ENCODE data around the gene GNA14. TPM values are rescaled to one million over a fixed set of nuclear protein-coding genes. Genes with fewer than 3 reads are reported as not detected.

Gene GNA14
- total RNA-seq, 1 donor from 2014 or later, result not detected

- no peaks in the 10 kb centered on the region for H3K27me3 Mint-ChIP-seq (ENCODE audit: unreplicated experiment)
- peaks cover 49% of the 10 kb centered on the region for H3K4me1 Mint-ChIP-seq (ENCODE audit: unreplicated experiment)
- no peak overlapping the region for H3K27ac Mint-ChIP-seq (ENCODE audit: unreplicated experiment)
- no peak for DNase-seq (ENCODE audit: extremely low spot score, unreplicated experiment)
- no peak for TF ChIP-seq CTCF (IDR thresholded peaks at IDR 0.05)
- H3K36me3 Mint-ChIP-seq (ENCODE audit: unreplicated experiment), result no peaks in the 10 kb centered on the region
- no peak overlapping the region for H3K4me3 Mint-ChIP-seq (ENCODE audit: unreplicated experiment)
- no peaks in the 10 kb centered on the region for H3K9me3 Mint-ChIP-seq (ENCODE audit: unreplicated experiment)
Observed at GRCh38 chr9:77508396-77508795, 139.7 kb downstream of the GNA14 start.

GRCh38 chr9:77507212-77507961 lies 140.7 kb downstream of the GNA14 start:
- DNase-seq (ENCODE audit: extremely low spot score, unreplicated experiment), result no peak
- H3K27me3 Mint-ChIP-seq (ENCODE audit: unreplicated experiment), result no peaks in the 10 kb centered on the region
- H3K4me3 Mint-ChIP-seq (ENCODE audit: unreplicated experiment), result peak overlapping the region; percentile 14
- TF ChIP-seq CTCF (IDR thresholded peaks at IDR 0.05), result no peak
- peak overlapping the region; percentile 74 for H3K27ac Mint-ChIP-seq (ENCODE audit: unreplicated experiment)
- H3K9me3 Mint-ChIP-seq (ENCODE audit: unreplicated experiment), result no peaks in the 10 kb centered on the region
- H3K4me1 Mint-ChIP-seq (ENCODE audit: unreplicated experiment), result peaks cover 49% of the 10 kb centered on the region
- no peaks in the 10 kb centered on the region for H3K36me3 Mint-ChIP-seq (ENCODE audit: unreplicated experiment)

GRCh38 chr9:77505232-77505631 lies 142.9 kb downstream of the GNA14 start:
- H3K36me3 Mint-ChIP-seq (ENCODE audit: unreplicated experiment), result no peaks in the 10 kb centered on the region
- DNase-seq (ENCODE audit: extremely low spot score, unreplicated experiment), result no peak
- peaks cover 45% of the 10 kb centered on the region for H3K4me1 Mint-ChIP-seq (ENCODE audit: unreplicated experiment)
- H3K27me3 Mint-ChIP-seq (ENCODE audit: unreplicated experiment), result no peaks in the 10 kb centered on the region
- no peak for TF ChIP-seq CTCF (IDR thresholded peaks at IDR 0.05)
- H3K4me3 Mint-ChIP-seq (ENCODE audit: unreplicated experiment), result no peak overlapping the region
- no peaks in the 10 kb centered on the region for H3K9me3 Mint-ChIP-seq (ENCODE audit: unreplicated experiment)
- no peak overlapping the region for H3K27ac Mint-ChIP-seq (ENCODE audit: unreplicated experiment)

GRCh38 chr9:77502568-77502967 lies 145.6 kb downstream of the GNA14 start:
- no peaks in the 10 kb centered on the region for H3K36me3 Mint-ChIP-seq (ENCODE audit: unreplicated experiment)
- no peaks in the 10 kb centered on the region for H3K27me3 Mint-ChIP-seq (ENCODE audit: unreplicated experiment)
- no peak overlapping the region for H3K4me3 Mint-ChIP-seq (ENCODE audit: unreplicated experiment)

More at GRCh38 chr9:77502568-77502967, 145.6 kb downstream of the GNA14 start:
- no peaks in the 10 kb centered on the region for H3K9me3 Mint-ChIP-seq (ENCODE audit: unreplicated experiment)
- no peak for TF ChIP-seq CTCF (IDR thresholded peaks at IDR 0.05)
- H3K27ac Mint-ChIP-seq (ENCODE audit: unreplicated experiment), result peak overlapping the region; percentile 64
- no peak for DNase-seq (ENCODE audit: extremely low spot score, unreplicated experiment)
- peaks cover 47% of the 10 kb centered on the region for H3K4me1 Mint-ChIP-seq (ENCODE audit: unreplicated experiment)
